GM03348 (cell line): ENCODE results near the gene TTF1.

Experiments
- DNase-seq: peaks from one replicate; pipeline ENCODE4 v3.0.0; 2012; ENCODE audit warnings: low spot score

TTF1 gene

GRCh38 chr9:132364068-132364467, 42.6 kb downstream of the TTF1 start:
- no peak for DNase-seq

DNA sequence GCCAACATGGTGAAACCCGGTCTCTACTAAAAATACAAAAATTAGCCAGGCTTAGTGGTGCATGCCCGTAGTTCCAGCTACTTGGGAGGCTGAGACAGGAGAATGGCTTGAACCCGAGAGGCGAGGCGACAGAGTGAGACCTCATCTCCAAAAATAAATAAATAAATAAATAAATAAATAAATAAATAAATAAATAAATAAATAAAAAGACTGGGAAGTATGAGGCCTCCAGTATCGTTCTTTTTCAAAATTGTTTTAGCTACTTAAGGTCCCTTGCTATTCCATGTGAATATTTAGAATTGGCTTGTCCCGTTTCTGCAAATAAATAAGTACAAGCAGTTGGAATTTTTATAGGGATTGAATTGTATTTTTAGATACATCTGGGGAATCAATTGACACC, 48.9 kb downstream of the TTF1 start:
- no peak for DNase-seq

GRCh38 chr9:132356324-132356924, 50.2 kb downstream of the TTF1 start:
- no peak for DNase-seq

DNA sequence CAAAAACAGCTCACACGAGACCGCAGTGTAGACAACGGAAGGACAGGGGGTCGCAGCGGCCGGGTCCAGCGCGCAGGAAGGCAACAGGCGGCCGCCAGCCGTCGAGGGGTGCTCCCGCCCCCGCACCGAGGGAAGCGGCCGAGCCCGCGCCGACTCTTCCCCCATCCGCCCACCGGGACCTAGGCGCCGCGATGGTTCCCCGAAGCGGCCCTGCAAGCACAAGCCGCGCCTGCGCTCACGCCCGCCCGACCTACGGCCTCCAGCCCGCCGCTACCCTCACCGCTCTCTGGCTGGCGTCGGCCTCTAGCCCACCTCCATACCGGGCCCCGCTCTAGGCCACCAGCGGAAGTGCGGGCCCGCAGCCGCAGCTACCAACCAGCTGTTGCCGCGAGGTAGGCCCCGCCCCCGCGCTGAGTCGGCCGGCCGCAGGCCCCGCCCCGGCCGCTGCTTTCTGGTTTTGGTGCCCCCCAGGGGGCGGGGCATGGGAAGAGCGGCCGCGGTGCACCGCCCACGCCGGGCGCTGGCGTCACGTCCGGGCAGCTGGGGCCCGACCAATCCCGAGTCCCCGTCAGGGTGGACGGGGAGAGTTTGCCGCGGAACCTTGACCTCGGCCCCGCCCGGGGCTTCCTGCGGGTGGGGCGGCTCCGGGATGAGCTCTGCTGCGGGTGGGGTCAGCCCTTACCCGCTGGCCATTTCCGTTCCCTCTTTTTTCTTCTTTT, 51.8 kb downstream of the TTF1 start, which contains the start of gene SETX:
Gene SETX (minus strand): TSS at position 350 of the 719 bp plus-strand sequence. CDS start 5,558 bp downstream, outside the sequence.
- DNase-seq = peak; percentile 100

GRCh38 chr9:132351404-132352045, 55.1 kb downstream of the TTF1 start:
- DNase-seq = peak; percentile 15

DNA sequence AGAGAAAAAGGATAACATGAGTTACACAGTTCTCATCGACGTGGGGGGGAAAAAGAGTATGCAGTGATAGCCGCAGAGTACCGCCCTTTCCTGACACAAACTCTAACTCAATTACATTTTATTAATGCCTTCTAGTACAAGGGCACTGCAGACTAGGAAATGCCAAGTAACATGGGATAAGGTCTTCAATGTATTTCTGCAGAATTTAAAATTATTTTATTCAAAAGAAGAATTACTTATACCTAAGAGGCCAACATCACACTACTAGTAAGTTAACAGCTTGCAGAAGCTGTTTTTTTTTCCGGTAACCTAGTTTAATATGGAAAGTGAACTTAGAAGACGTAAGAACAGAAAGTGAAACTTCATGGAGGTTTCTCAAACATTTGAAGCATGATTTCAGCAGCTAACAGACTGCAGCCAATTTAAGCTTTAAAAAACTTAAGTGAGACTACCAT, 55.8 kb downstream of the TTF1 start:
- DNase-seq = peak; percentile 6

DNA sequence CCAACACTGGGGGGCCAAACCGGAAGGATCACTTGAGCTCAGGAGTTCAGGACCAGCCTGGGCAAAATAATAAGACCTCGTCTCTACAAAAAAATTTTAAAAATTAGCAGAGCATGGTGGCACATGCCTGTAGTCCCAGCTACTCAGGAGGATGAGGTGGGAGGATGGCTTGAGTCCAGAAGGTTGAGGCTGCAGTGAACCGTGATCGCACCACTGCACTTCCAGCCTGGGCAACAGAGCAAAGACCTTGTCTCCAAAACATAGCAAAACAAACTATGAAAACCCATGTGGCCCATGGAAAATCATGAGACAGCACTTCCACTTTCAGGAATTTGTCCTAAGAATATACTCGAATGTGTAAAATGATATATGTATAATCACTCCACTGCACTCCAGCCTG, 58.0 kb downstream of the TTF1 start:
- DNase-seq = no peak

DNA sequence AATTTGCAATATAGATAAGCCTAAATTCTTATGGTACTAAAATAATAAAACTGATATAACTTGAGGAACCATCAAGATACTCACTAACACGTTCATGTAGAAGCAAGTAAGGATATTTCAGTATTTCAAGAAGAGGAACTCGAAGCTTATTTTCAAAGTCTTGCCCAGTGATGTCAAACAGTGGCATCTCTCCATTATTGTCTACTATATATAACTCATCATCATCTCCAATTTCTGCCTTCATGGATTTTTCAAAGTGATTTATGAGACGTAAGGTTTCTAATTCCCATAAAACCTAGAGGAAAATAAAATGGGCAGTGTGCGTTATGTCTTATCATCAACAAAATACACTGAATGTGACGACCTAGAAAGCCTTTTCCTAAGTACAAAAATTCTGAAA, 60.5 kb downstream of the TTF1 start:
- no peak for DNase-seq

- no peak for DNase-seq
Measured at GRCh38 chr9:132341177-132341840, 65.3 kb downstream of the TTF1 start.

GRCh38 chr9:132334364-132334763, 72.3 kb downstream of the TTF1 start:
- DNase-seq = no peak

DNA sequence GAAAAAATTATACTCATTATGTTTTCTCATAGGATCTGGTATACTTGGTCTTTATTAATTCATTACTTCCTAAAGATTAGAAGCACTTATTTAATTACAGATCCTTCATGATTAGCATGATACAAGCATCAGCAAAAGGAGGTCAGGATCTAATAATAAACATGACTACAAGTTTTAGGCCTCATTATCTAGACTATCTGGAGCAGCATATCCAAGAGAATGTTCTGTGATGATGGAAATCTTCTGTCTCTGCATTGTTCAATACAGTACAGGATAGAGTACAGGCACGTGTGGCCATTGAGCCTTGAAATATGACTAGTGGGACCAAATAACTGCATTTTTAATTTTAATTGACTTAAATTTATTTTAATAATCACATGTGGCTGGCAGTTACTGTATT, 73.1 kb downstream of the TTF1 start:
- no peak for DNase-seq

- DNase-seq = no peak
Measured at GRCh38 chr9:132328580-132328979, 78.1 kb downstream of the TTF1 start.

DNA sequence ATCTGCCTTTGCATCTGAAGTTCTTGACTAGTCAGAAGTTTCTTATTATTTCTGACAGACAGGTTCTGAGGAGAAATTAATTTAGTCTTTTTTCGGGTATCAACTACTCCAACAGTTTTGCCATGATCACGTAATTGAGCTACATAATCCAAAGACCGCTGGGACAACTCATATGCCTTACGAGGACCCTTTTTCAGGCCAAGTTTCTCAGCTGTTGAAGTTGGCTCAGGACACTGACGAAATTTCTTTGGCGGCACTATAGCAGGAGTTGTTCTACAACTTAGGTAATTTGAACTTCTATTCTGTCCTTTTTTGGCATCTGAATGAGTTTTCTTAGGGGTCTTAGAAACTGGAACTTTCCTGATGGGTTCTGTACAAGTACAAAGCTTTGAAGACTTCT, 79.1 kb downstream of the TTF1 start:
- no peak for DNase-seq
